ENCODE measurements around the gene AUTS2. TPM values are rescaled to one million over a fixed set of nuclear protein-coding genes. Genes with fewer than 3 reads are reported as not detected.

AUTS2 gene
- total RNA-seq, 6 donors from 2014 or later, result 38.9 to 151 (median 55.8) TPM

DNA sequence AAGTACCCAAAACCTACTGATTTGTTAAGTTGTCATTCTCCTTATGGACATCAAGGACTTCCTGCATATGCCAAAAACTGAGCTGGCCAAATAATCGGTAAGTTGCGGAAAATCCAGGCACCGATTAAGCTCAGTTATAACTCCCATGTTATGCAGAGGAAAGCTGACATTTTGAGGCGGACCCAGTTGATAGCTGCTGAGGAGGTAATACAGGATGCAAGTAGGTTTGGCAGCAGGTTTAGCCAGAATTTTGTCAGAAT is 808.6 kb downstream of the AUTS2 start:
- TF ChIP-seq POLR2AphosphoS5 (IDR thresholded peaks at IDR 0.05), result no peak
- TF ChIP-seq EP300 (IDR thresholded peaks at IDR 0.05), result no peak
- no peak for TF ChIP-seq CTCF (IDR thresholded peaks at IDR 0.05)
- no peak for TF ChIP-seq POLR2A (IDR thresholded peaks at IDR 0.05)

DNA sequence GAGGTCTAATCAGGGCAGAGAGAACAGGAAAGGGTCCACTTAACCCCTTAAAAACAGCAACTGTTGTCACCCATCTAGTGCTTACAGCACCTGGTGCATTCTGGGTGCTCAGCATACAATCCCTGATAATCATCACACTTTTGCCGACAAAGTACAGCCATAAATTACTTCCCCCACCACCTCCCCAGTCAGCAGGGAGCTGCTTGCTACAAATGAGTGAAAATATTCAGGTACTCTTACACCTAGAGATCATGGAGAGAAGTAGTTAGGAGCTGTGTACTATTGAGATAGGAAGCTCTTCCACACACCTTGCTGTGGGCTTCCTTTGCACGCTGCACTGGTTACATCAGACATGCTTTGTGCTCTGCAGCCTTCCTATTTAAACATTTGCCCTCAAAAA is 810.2 kb downstream of the AUTS2 start:
- Histone ChIP-seq H3K4me3 (no peak overlapping the region), H3K27ac (no peak overlapping the region), H3K27me3 (no peaks in the 10 kb centered on the region), H3K4me1 (no peaks in the 10 kb centered on the region), H3K9me3 (no peaks in the 10 kb centered on the region), H3K36me3 (no peaks in the 10 kb centered on the region)
- WGBS, 2 donors, result 75 to 76% methylated on average over 2 of the region's 2 CpGs
- ATAC-seq (ENCODE audit: low FRiP score in 2 of 2) (no peak), DNase-seq (no peak)
- TF ChIP-seq CTCF (IDR thresholded peaks at IDR 0.05), result no peak
- TF ChIP-seq EP300 (IDR thresholded peaks at IDR 0.05), result no peak
- TF ChIP-seq POLR2A (IDR thresholded peaks at IDR 0.05), result no peak

More for the DNA sequence above, 808.6 kb downstream of the AUTS2 start:
- Histone ChIP-seq H3K4me1 (no peaks in the 10 kb centered on the region), H3K27me3 (no peaks in the 10 kb centered on the region), H3K27ac (no peak overlapping the region), H3K4me3 (no peak overlapping the region), H3K9me3 (no peaks in the 10 kb centered on the region), H3K36me3 (no peaks in the 10 kb centered on the region)
- no peak for DNase-seq
- 93 to 99% methylated on average over 4 of the region's 4 CpGs for WGBS, 2 donors
- no peak for ATAC-seq (ENCODE audit: low FRiP score in 2 of 2)

GRCh38 chr7:70408891-70409290 is 810.6 kb downstream of the AUTS2 start:
- no peaks in the 10 kb centered on the region for H3K9me3 ChIP-seq
- H3K27me3 ChIP-seq, result no peaks in the 10 kb centered on the region
- TF ChIP-seq EP300 (IDR thresholded peaks at IDR 0.05), result no peak
- no peak for TF ChIP-seq POLR2AphosphoS5 (IDR thresholded peaks at IDR 0.05)
- TF ChIP-seq CTCF (IDR thresholded peaks at IDR 0.05), result no peak
- no peak for TF ChIP-seq POLR2A (IDR thresholded peaks at IDR 0.05)
- H3K27ac ChIP-seq, result no peak overlapping the region
- H3K4me3 ChIP-seq, result no peak overlapping the region
- H3K36me3 ChIP-seq, result no peaks in the 10 kb centered on the region
- 95 to 98% methylated on average over 3 of the region's 3 CpGs for WGBS, 2 donors
- ATAC-seq (ENCODE audit: low FRiP score in 2 of 2) (no peak), DNase-seq (no peak)
- no peaks in the 10 kb centered on the region for H3K4me1 ChIP-seq

- H3K4me1 ChIP-seq, result no peaks in the 10 kb centered on the region
- H3K4me3 ChIP-seq, result no peak overlapping the region
- WGBS, 2 donors, result 92 to 94% methylated on average over 8 of the region's 8 CpGs
- H3K27ac ChIP-seq, result no peak overlapping the region
- no peaks in the 10 kb centered on the region for H3K27me3 ChIP-seq
- H3K36me3 ChIP-seq, result no peaks in the 10 kb centered on the region
- no peaks in the 10 kb centered on the region for H3K9me3 ChIP-seq
- DNase-seq, result no peak
- TF ChIP-seq EP300 (IDR thresholded peaks at IDR 0.05) (no peak), POLR2A (IDR thresholded peaks at IDR 0.05) (no peak), POLR2AphosphoS5 (IDR thresholded peaks at IDR 0.05) (no peak), CTCF (IDR thresholded peaks at IDR 0.05) (no peak)
- ATAC-seq (ENCODE audit: low FRiP score in 2 of 2), result no peak
These were observed 812.0 kb downstream of the AUTS2 start for GRCh38 chr7:70410134-70410750.

DNA sequence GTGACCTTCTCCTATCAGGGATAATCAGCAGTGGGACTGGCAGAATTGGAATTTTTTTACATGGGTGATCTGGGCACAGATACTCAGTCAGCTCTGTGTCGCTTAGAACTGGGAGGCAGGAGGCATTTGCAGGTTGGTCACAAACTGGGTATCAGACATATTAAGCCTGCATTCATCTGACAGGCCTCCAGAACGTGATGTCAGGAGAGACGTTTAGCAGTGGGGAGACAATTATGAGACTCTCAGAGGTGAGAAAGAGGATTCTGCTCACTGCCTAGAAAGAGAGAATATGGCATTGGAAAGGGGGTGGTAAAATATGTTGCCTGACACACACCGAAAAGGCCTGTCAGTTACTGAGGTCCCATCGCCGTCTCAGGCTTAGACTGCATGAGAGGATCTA is 816.1 kb downstream of the AUTS2 start:
- Histone ChIP-seq H3K9me3 (no peaks in the 10 kb centered on the region), H3K36me3 (no peaks in the 10 kb centered on the region), H3K4me3 (no peak overlapping the region), H3K27me3 (no peaks in the 10 kb centered on the region), H3K27ac (no peak overlapping the region), H3K4me1 (peaks cover 0 to 5% (median 0%) of the 10 kb centered on the region in 4 donors)
- TF ChIP-seq CTCF (IDR thresholded peaks at IDR 0.05) (no peak), POLR2AphosphoS5 (IDR thresholded peaks at IDR 0.05) (no peak), EP300 (IDR thresholded peaks at IDR 0.05) (no peak), POLR2A (IDR thresholded peaks at IDR 0.05) (no peak)
- DNase-seq, result no peak
- 94% methylated on average over 6 of the region's 6 CpGs for WGBS, 2 donors
- no peak for ATAC-seq (ENCODE audit: low FRiP score in 2 of 2)
